ENCODE data around the gene SDK1. TPM values are rescaled to one million over a fixed set of nuclear protein-coding genes. Genes with fewer than 3 reads are reported as not detected.

SDK1 gene
- total RNA-seq, 1 donor from 2014 or later, result 10.4 TPM

- DNase-seq (no peak), ATAC-seq (peak; percentile 16)
- no peaks in the 10 kb centered on the region for H3K27me3 ChIP-seq
- no peak overlapping the region for H3K27ac ChIP-seq
- peaks cover 5% of the 10 kb centered on the region for H3K4me1 ChIP-seq
- intact Hi-C loops (cut with DNase I), result no loop called here
- H3K4me3 ChIP-seq, result no peak overlapping the region
- TF ChIP-seq CTCF (IDR thresholded peaks at IDR 0.05), result no peak
- no peaks in the 10 kb centered on the region for H3K36me3 ChIP-seq
- no peaks in the 10 kb centered on the region for H3K9me3 ChIP-seq
Observed at GRCh38 chr7:4190010-4190981, 889.2 kb downstream of the SDK1 start.

- ATAC-seq, result peak; percentile 30
- H3K9me3 ChIP-seq, result no peaks in the 10 kb centered on the region
- intact Hi-C loops (cut with DNase I), result no loop called here
- no peak for DNase-seq
- H3K4me3 ChIP-seq, result no peak overlapping the region
- peaks cover 3% of the 10 kb centered on the region for H3K4me1 ChIP-seq
- H3K36me3 ChIP-seq, result no peaks in the 10 kb centered on the region
- H3K27me3 ChIP-seq, result no peaks in the 10 kb centered on the region
- H3K27ac ChIP-seq, result no peak overlapping the region
- no peak for TF ChIP-seq CTCF (IDR thresholded peaks at IDR 0.05)
Observed at GRCh38 chr7:4191046-4191445, 890.0 kb downstream of the SDK1 start.

GRCh38 chr7:4191525-4191924 lies 890.5 kb downstream of the SDK1 start:
- Histone ChIP-seq H3K4me3 (no peak overlapping the region), H3K4me1 (no peaks in the 10 kb centered on the region), H3K36me3 (no peaks in the 10 kb centered on the region), H3K27me3 (no peaks in the 10 kb centered on the region), H3K9me3 (no peaks in the 10 kb centered on the region), H3K27ac (no peak overlapping the region)
- intact Hi-C loops (cut with DNase I), result no loop called here
- no peak for TF ChIP-seq CTCF (IDR thresholded peaks at IDR 0.05)
- ATAC-seq (no peak), DNase-seq (no peak)

DNA sequence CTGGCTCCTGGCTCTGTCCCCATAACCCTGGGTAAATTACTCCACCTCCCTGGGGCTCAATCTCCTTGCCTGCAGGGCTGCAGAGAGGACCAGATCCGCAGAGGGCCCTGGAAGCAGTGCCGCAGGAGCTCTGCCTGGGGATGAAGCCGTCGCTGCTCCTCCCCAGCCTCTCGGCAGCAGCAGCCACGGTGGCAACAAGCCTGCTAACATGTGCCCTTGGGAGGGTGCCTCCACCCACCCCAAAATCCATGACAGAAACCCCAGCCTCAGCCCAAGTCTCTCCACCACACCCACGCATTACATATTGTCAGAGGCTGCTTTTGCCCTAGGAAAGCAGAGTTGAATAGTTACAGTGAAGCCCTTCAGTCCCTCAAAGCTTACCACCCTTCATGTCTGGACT lies 894.6 kb downstream of the SDK1 start:
- no peak for ATAC-seq
- DNase-seq, result no peak

GRCh38 chr7:4196121-4196819 lies 895.2 kb downstream of the SDK1 start:
- no peak for DNase-seq
- intact Hi-C loops (cut with DNase I), result no loop called here

More for the DNA sequence above, 894.6 kb downstream of the SDK1 start:
- no peak overlapping the region for H3K27ac ChIP-seq
- intact Hi-C loops (cut with DNase I), result no loop called here
- no peak for TF ChIP-seq CTCF (IDR thresholded peaks at IDR 0.05)
- H3K4me1 ChIP-seq, result no peaks in the 10 kb centered on the region
- H3K4me3 ChIP-seq, result no peak overlapping the region
- no peaks in the 10 kb centered on the region for H3K9me3 ChIP-seq
- no peaks in the 10 kb centered on the region for H3K27me3 ChIP-seq
- H3K36me3 ChIP-seq, result no peaks in the 10 kb centered on the region

More at GRCh38 chr7:4196121-4196819, 895.2 kb downstream of the SDK1 start:
- Histone ChIP-seq H3K27ac (no peak overlapping the region), H3K36me3 (no peaks in the 10 kb centered on the region), H3K4me1 (no peaks in the 10 kb centered on the region), H3K27me3 (no peaks in the 10 kb centered on the region), H3K4me3 (no peak overlapping the region), H3K9me3 (no peaks in the 10 kb centered on the region)
- peak; percentile 21 for ATAC-seq
- no peak for TF ChIP-seq CTCF (IDR thresholded peaks at IDR 0.05)

Measured in upper lobe of right lung (tissue), 1 donor.